Spinal cord (tissue), 10 donors: ENCODE measurements around the gene MED12. TPM values are rescaled to one million over a fixed set of nuclear protein-coding genes. Genes with fewer than 3 reads are reported as not detected.

Source experiments
- DNase-seq, 6 donors: peaks; one replicate each; pipeline versions ENCODE4 v3.0.0 to v3.0.0-alpha.2; 2013 to 2015; ENCODE audit warnings: low spot score in 6 of 6, low read depth in 4 of 6
- H3K27ac ChIP-seq: one replicate; pipeline ENCODE4 v1.5.1; 2013; ENCODE audit warnings: low read depth, low read length, control low read depth
- H3K27me3 ChIP-seq: one replicate; pipeline ENCODE4 v1.6.1; 2013; ENCODE audit warnings: low read length; ENCODE audit not compliant: control insufficient read depth, insufficient read depth
- H3K36me3 ChIP-seq: one replicate; pipeline ENCODE4 v1.6.1; 2013; ENCODE audit warnings: low read length; ENCODE audit not compliant: control insufficient read depth, insufficient read depth
- H3K4me1 ChIP-seq: one replicate; pipeline ENCODE4 v1.6.1; 2013; ENCODE audit warnings: low read length; ENCODE audit not compliant: control insufficient read depth, insufficient read depth
- H3K4me3 ChIP-seq: one replicate; pipeline ENCODE4 v1.5.1; 2013; ENCODE audit warnings: low read depth, low read length, control low read depth
- H3K9me3 ChIP-seq: one replicate; pipeline ENCODE4 v1.6.1; 2013; ENCODE audit warnings: low read length; ENCODE audit not compliant: control insufficient read depth, insufficient read depth
- WGBS: methylation state at CpG from one replicate; pipeline ENCODE4 v1.1.5; 2013; ENCODE audit warnings: missing lambda C conversion rate; ENCODE audit not compliant: insufficient coverage; 5-methylcytosine and 5-hydroxymethylcytosine counted together
- polyA plus RNA-seq, 2 donors: library from polyadenylated mRNA; unstranded; fragments of 120-200 nt; gene quantifications; one replicate each; pipeline ENCODE4 v1.2.1, GENCODE V29; 2013; ENCODE audit not compliant: insufficient read length in 2 of 2
- total RNA-seq, 2 donors: library from RNA; depleted of rRNA in 1 of 2; stranded (reverse); fragments of 120-200 nt in 1 of 2; fragments of >200 nt in 1 of 2; gene quantifications; one replicate each; pipeline versions ENCODE4 v1.2.3 to v1.2.4, GENCODE V29; 2013 to 2014
- donor health status: healthy.

The MED12 gene
- total and polyA plus RNA-seq, 4 donors = 23.4 to 39.7 (median 29.9) TPM

DNA sequence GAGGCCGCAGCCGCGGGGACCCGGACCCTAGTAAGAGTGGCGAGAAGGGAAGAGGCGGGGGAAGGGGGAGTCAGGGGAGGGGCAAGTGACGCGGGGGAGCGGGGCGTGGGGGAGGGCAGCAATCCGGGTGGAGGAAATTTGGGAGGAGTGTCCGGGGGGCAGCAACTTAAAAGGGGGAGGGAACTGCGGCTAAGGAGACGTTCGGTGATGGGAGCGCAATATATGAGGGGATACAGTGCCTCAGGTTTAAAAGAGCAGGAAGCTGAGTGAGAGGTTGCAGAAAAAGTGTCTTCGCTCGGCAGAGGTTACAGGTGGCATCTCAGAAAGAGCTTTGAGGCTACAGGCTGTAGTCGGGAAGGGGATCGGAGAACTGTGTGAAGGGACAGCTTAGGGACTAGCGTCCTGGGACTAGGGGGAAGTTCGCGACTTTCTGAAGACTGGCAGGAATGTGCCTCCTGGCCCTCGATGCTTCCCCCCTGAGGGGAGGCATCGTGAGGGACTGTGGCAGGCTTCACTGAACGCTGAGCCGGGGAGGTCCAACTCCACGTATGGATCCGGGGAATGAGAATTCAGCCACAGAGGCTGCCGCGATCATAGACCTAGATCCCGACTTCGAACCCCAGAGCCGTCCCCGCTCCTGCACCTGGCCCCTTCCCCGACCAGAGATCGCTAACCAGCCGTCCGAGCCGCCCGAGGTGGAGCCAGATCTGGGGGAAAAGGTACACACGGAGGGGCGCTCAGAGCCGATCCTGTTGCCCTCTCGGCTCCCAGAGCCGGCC lies 22.2 kb upstream of the MED12 start:
- Histone ChIP-seq H3K27me3 (no peaks in the 10 kb centered on the region), H3K27ac (peak overlapping the region; percentile 53), H3K9me3 (no peaks in the 10 kb centered on the region), H3K4me3 (peak overlapping the region; percentile 62), H3K4me1 (peaks cover 11% of the 10 kb centered on the region), H3K36me3 (peaks cover 5% of the 10 kb centered on the region)
- 14% methylated on average over 46 of the region's 46 CpGs for WGBS
- DNase-seq = no peak

DNA sequence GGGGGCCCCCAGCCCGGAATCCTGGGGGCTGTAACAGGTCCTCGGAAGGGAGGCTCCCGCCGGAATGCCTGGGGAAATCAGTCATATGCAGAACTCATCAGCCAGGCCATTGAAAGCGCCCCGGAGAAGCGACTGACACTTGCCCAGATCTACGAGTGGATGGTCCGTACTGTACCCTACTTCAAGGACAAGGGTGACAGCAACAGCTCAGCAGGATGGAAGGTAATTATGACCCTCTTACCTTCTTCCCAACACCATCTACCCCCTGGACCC lies 21.7 kb upstream of the MED12 start:
- no peaks in the 10 kb centered on the region for H3K27me3 ChIP-seq
- no peaks in the 10 kb centered on the region for H3K9me3 ChIP-seq
- no peak for DNase-seq
- H3K27ac ChIP-seq = no peak overlapping the region
- peak overlapping the region; percentile 62 for H3K4me3 ChIP-seq
- WGBS = 34% methylated on average over 8 of the region's 9 CpGs
- peaks cover 11% of the 10 kb centered on the region for H3K4me1 ChIP-seq
- H3K36me3 ChIP-seq = peaks cover 9% of the 10 kb centered on the region

DNA sequence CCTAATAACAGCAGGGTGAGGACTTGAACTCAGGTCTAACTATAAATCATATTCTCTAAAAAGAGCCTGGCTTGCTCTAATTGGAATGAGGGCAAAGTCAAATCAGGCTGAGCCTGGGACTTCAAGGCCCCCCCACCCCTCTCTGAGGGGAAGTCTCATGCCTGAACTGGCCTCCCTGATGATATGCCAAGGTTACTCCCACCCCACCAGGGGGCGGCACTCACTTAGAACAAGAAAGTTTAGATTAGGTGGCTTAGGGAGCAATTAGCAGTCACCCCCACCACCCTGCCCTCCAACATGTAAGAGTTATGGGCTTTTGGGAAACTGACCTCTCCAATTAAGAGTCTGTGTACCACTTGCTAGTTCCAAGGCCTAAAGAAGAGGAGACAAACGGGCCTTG lies 20.1 kb upstream of the MED12 start:
- H3K27ac ChIP-seq = no peak overlapping the region
- WGBS = no CpG with 5 or more reads among the region's 2 CpGs
- no peaks in the 10 kb centered on the region for H3K9me3 ChIP-seq

DNA sequence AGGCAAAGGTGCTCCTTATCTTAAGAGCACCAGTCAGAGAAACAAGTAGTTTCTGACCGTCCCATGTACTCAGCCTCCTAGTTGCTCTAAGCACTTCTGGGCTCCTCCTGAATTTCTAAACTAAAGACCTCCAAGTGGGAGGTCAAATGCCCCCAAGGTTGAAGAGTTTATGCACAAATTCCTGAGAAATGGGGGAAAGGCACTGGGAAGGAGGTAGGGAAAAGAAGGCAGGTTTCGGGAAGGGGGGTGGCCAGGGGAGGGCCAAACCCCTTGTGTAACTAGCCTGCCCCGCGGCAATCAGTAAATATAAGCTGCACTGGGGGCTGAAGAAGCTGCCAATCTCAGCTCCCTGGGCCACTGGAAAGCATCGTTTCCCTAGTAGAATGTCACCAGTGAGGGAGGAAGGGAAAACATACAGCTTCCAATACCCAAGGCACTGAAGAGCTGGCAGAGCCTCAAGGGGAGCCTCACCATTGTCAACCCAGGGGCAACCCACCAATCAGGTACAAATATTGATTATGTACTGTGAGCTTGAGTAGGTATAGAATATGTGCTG lies 19.4 kb upstream of the MED12 start:
- Histone ChIP-seq H3K4me3 (no peak overlapping the region), H3K27ac (no peak overlapping the region), H3K4me1 (peaks cover 22% of the 10 kb centered on the region), H3K27me3 (no peaks in the 10 kb centered on the region), H3K9me3 (no peaks in the 10 kb centered on the region), H3K36me3 (peaks cover 9% of the 10 kb centered on the region)
- 38% methylated on average over 5 of the region's 5 CpGs for WGBS
- no peak for DNase-seq

More for the DNA sequence above, 20.1 kb upstream of the MED12 start:
- Histone ChIP-seq H3K36me3 (peaks cover 9% of the 10 kb centered on the region), H3K27me3 (no peaks in the 10 kb centered on the region), H3K4me3 (no peak overlapping the region), H3K4me1 (peaks cover 17% of the 10 kb centered on the region)
- DNase-seq = peak in 2 of 6 donors; percentile 8 to 38

DNA sequence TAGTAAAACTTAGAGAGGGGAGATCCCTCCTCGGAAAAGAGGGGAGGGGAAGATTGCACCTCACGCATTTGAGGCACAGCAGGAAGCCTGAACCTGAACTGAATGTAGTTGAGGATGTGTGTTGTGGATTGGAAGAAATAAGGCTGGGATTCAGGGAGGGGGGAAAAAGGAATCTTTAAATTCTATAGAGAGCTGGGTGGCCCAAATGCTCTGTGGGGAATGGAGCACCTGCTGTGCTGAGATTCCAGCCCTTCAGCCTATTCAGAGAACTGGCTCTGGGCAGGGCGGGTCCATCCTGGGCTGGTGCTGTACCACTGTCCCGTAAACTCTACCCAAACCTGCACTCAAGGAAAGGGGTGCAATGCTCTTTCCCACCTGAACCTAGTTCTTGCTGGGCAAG lies 18.7 kb upstream of the MED12 start:
- 42% methylated on average over 4 of the region's 4 CpGs for WGBS
- Histone ChIP-seq H3K4me3 (no peak overlapping the region), H3K36me3 (peaks cover 9% of the 10 kb centered on the region), H3K9me3 (no peaks in the 10 kb centered on the region), H3K27me3 (no peaks in the 10 kb centered on the region), H3K4me1 (peaks cover 22% of the 10 kb centered on the region), H3K27ac (no peak overlapping the region)
- DNase-seq = no peak

DNA sequence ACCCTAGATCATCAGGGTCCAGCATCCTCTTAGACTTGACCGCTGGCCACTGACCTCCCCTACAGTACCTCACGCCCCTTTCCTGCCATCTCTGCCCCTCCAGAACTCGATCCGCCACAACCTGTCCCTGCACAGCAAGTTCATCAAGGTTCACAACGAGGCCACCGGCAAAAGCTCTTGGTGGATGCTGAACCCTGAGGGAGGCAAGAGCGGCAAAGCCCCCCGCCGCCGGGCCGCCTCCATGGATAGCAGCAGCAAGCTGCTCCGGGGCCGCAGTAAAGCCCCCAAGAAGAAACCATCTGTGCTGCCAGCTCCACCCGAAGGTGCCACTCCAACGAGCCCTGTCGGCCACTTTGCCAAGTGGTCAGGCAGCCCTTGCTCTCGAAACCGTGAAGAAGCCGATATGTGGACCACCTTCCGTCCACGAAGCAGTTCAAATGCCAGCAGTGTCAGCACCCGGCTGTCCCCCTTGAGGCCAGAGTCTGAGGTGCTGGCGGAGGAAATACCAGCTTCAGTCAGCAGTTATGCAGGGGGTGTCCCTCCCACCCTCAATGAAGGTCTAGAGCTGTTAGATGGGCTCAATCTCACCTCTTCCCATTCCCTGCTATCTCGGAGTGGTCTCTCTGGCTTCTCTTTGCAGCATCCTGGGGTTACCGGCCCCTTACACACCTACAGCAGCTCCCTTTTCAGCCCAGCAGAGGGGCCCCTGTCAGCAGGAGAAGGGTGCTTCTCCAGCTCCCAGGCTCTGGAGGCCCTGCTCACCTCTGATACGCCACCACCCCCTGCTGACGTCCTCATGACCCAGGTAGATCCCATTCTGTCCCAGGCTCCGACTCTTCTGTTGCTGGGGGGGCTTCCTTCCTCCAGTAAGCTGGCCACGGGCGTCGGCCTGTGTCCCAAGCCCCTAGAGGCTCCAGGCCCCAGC lies 17.6 kb upstream of the MED12 start:
- H3K9me3 ChIP-seq = no peaks in the 10 kb centered on the region
- no peaks in the 10 kb centered on the region for H3K27me3 ChIP-seq
- DNase-seq = no peak
- peaks cover 22% of the 10 kb centered on the region for H3K4me1 ChIP-seq
- 59% methylated on average over 30 of the region's 31 CpGs for WGBS
- H3K4me3 ChIP-seq = no peak overlapping the region
- H3K36me3 ChIP-seq = peaks cover 9% of the 10 kb centered on the region
- no peak overlapping the region for H3K27ac ChIP-seq

DNA sequence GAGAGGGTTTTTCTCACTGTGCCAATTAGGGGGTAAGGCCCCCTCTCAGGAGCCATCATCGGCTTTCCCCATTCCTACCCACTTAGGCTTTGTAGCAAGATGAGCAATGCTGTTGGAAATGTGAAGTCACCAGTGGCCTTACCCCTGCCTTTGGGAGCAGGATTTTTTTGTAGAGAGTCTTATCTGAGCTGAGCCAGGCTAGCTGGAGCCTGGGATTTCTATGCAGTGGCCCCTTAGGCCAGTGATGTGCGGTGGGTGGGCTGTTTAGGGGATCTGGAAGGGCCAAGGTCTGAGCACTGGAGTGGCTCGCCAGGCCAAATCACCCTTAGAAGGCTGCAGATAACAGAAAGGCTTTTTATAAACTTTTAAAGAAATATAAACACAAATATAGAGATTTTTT lies 16.1 kb upstream of the MED12 start:
- Histone ChIP-seq H3K27me3 (no peaks in the 10 kb centered on the region), H3K9me3 (no peaks in the 10 kb centered on the region), H3K4me3 (no peak overlapping the region), H3K36me3 (peaks cover 9% of the 10 kb centered on the region), H3K27ac (no peak overlapping the region), H3K4me1 (peaks cover 14% of the 10 kb centered on the region)
- 14% methylated on average over 1 of the region's 3 CpGs for WGBS
- no peak for DNase-seq

DNA sequence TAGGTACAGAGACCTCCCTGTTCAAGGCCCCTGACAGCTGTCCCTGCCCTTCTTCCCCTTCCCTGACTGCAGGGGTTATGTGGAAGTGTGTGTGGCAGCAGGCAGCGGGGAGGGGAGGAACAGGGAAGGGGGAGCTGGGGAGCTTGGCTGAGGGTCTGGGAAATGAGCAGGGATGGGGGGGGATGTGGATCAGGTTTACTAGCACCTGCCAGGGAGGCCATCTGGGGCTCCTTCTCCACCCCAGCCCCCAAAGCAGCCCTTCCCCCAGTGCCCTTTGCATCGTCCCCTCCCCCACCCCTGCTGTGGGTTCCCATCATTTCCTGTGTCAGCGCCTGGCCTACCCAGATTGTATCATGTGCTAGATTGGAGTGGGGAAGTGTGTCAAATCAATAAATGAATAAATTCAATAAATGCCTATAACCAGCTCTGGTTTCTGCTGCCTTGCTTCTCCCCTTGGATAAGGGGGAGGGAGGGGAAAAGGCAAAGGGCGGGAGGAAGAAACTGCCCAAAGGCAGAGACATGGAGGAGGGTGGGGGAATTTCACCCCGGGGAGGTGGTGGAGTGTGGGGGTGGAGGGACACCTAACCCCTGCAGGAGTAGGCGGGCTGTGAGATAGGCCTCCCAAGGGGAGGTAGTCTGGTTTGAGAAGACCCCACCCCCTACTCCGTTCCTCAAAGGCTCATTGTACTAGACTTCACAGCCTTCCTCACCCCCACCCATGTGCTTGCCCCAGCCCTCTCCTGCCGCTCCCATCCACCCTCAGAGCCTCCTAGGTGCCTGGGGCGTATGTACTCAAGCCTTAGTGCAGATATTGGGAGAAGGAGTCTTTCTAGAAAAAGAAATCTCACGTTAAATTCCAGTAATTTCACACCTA lies 15.0 kb upstream of the MED12 start:
- peak in 2 of 6 donors; percentile 38 to 49 for DNase-seq
- H3K27me3 ChIP-seq = no peaks in the 10 kb centered on the region
- 67% methylated on average over 1 of the region's 10 CpGs for WGBS
- H3K27ac ChIP-seq = peak overlapping the region; percentile 27
- no peaks in the 10 kb centered on the region for H3K9me3 ChIP-seq
- peaks cover 14% of the 10 kb centered on the region for H3K4me1 ChIP-seq
- H3K4me3 ChIP-seq = no peak overlapping the region
- H3K36me3 ChIP-seq = peaks cover 9% of the 10 kb centered on the region

DNA sequence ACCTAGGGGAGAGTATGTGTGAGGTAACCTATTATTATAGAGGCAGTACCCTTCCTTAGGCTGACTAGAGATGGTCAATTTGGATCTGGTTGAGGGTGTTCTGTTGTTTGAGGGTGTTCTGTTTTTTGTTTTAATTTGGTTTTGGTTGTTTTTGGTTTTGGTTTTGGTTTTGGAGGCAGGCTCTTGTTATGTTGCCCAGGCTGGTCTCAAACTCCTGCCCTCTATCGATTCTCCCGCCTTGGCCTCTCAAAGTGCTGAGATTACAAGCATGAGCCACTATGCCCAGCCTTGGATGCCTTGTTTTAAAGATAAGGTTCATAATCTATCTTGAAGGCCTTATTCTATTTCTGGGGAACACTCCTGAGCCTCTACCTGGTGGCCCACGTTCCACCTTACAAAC lies 12.8 kb upstream of the MED12 start:
- no peaks in the 10 kb centered on the region for H3K27me3 ChIP-seq
- no peaks in the 10 kb centered on the region for H3K9me3 ChIP-seq
- peaks cover 7% of the 10 kb centered on the region for H3K36me3 ChIP-seq
- H3K27ac ChIP-seq = no peak overlapping the region
- WGBS = 86% methylated on average over 3 of the region's 3 CpGs
- peaks cover 10% of the 10 kb centered on the region for H3K4me1 ChIP-seq
- H3K4me3 ChIP-seq = no peak overlapping the region
- DNase-seq = no peak
